Skin epidermis (tissue), 12 donors: ENCODE measurements around the gene KIR2DL4.
"Not testable (repeated sequence)": the region's sequence is repeated elsewhere in the genome, so short reads cannot be mapped to it uniquely, and the experiment has no call there.

Experiments
- H3K27ac ChIP-seq, 21 experiments: fragments of 200-600 bp; sonication (generic) in 11 of 21; one replicate each; pipeline ENCODE4 v1.5.0; 2020; ENCODE audit warnings: mild to moderate bottlenecking in 3 of 21, inconsistent platforms in 2 of 21, moderate library complexity in 2 of 21
- H3K4me3 ChIP-seq, 7 experiments: fragments of 200-600 bp; sonication (generic) in 2 of 7; one replicate each; pipeline ENCODE4 v1.5.0; 2020; ENCODE audit warnings: inconsistent platforms in 2 of 7, mild to moderate bottlenecking in 2 of 7, moderate library complexity in 1 of 7

The KIR2DL4 gene

GRCh38 chr19:54795758-54796157 is 7.7 kb upstream of the KIR2DL4 start:
- no peak overlapping the region for H3K27ac ChIP-seq
- H3K4me3 ChIP-seq = no peak overlapping the region

GRCh38 chr19:54804101-54804500 is 691 bp downstream of the KIR2DL4 start:
- Histone ChIP-seq H3K4me3 (no peak overlapping the region), H3K27ac (no peak overlapping the region)

GRCh38 chr19:54804571-54804970 is 1.2 kb downstream of the KIR2DL4 start:
- Histone ChIP-seq H3K27ac (no peak overlapping the region), H3K4me3 (no peak overlapping the region)

- H3K27ac ChIP-seq = no peak overlapping the region
- H3K4me3 ChIP-seq = no peak overlapping the region
These were observed 2.5 kb downstream of the KIR2DL4 start for GRCh38 chr19:54805665-54806515.

- Histone ChIP-seq H3K27ac (no peak overlapping the region), H3K4me3 (no peak overlapping the region)
These were observed 3.1 kb downstream of the KIR2DL4 start for GRCh38 chr19:54806516-54806838.

- not testable (repeated sequence) for H3K27ac ChIP-seq, H3K4me3 ChIP-seq
These were observed 11.2 kb downstream of the KIR2DL4 start for GRCh38 chr19:54814571-54814970.

GRCh38 chr19:54816251-54816650 is 12.8 kb downstream of the KIR2DL4 start, which contains the start of gene KIR3DL1:
Gene KIR3DL1, plus strand, starts transcription at chr19:54816468.
- not testable (repeated sequence) for H3K4me3 ChIP-seq, H3K27ac ChIP-seq

- no peak overlapping the region for H3K27ac ChIP-seq
- no peak overlapping the region for H3K4me3 ChIP-seq
These were observed 14.5 kb downstream of the KIR2DL4 start for GRCh38 chr19:54817670-54818536.

GRCh38 chr19:54824416-54824815 is 21.0 kb downstream of the KIR2DL4 start:
- not testable (repeated sequence) for H3K4me3 ChIP-seq, H3K27ac ChIP-seq

- not testable (repeated sequence) for H3K27ac ChIP-seq, H3K4me3 ChIP-seq
These were observed 21.9 kb downstream of the KIR2DL4 start for GRCh38 chr19:54825326-54825725.

- H3K4me3 ChIP-seq, H3K27ac ChIP-seq: not testable (repeated sequence)
These were observed 24.7 kb downstream of the KIR2DL4 start for GRCh38 chr19:54828064-54828463.

- H3K4me3 ChIP-seq, H3K27ac ChIP-seq: not testable (repeated sequence)
These were observed 29.1 kb downstream of the KIR2DL4 start, which contains the start of gene KIR2DS4 for GRCh38 chr19:54832496-54832895. Gene KIR2DS4, plus strand, starts transcription at chr19:54832676.

- not testable (repeated sequence) for H3K27ac ChIP-seq, H3K4me3 ChIP-seq
These were observed 31.7 kb downstream of the KIR2DL4 start for GRCh38 chr19:54835126-54835525.

- H3K27ac ChIP-seq, H3K4me3 ChIP-seq: not testable (repeated sequence)
These were observed 34.1 kb downstream of the KIR2DL4 start for GRCh38 chr19:54837522-54837921.

- not testable (repeated sequence) for H3K27ac ChIP-seq, H3K4me3 ChIP-seq
These were observed 39.8 kb downstream of the KIR2DL4 start for GRCh38 chr19:54843171-54843570.

- H3K4me3 ChIP-seq, H3K27ac ChIP-seq: not testable (repeated sequence)
These were observed 46.7 kb downstream of the KIR2DL4 start, which contains the start of gene KIR3DL2 for GRCh38 chr19:54850061-54850640. Gene KIR3DL2, plus strand, starts transcription at chr19:54850443. Its CDS starts 33 bp downstream, at chr19:54850476.

- Histone ChIP-seq H3K4me3 (no peak overlapping the region), H3K27ac (no peak overlapping the region)
These were observed 47.5 kb downstream of the KIR2DL4 start for GRCh38 chr19:54850930-54851329.

- Histone ChIP-seq H3K4me3 (no peak overlapping the region), H3K27ac (no peak overlapping the region)
These were observed 47.9 kb downstream of the KIR2DL4 start for GRCh38 chr19:54851353-54851752.

- not testable (repeated sequence) for H3K27ac ChIP-seq, H3K4me3 ChIP-seq
These were observed 51.8 kb downstream of the KIR2DL4 start for GRCh38 chr19:54855241-54855640.

- H3K27ac ChIP-seq, H3K4me3 ChIP-seq: not testable (repeated sequence)
These were observed 55.1 kb downstream of the KIR2DL4 start for GRCh38 chr19:54858476-54858875.
